NCI-H82 treated with DMSO at 0.1 percent for 48 hours (cell line): ENCODE data around the gene GRIK4.
"Not testable (repeated sequence)": the region's sequence is repeated elsewhere in the genome, so short reads cannot be mapped to it uniquely, and the experiment has no call there.

Experiments used
- DNase-seq: peaks from one replicate; lab custom pipeline; 2025; ENCODE audit not compliant: unreplicated experiment; lab: John Stamatoyannopoulos, UW

GRIK4 gene

GRCh38 chr11:120568572-120569307 is 57.2 kb downstream of the GRIK4 start:
- no peak for DNase-seq

GRCh38 chr11:120569861-120570260 is 58.3 kb downstream of the GRIK4 start:
- DNase-seq = no peak

GRCh38 chr11:120571476-120571875 is 59.9 kb downstream of the GRIK4 start:
- DNase-seq = no peak

DNA sequence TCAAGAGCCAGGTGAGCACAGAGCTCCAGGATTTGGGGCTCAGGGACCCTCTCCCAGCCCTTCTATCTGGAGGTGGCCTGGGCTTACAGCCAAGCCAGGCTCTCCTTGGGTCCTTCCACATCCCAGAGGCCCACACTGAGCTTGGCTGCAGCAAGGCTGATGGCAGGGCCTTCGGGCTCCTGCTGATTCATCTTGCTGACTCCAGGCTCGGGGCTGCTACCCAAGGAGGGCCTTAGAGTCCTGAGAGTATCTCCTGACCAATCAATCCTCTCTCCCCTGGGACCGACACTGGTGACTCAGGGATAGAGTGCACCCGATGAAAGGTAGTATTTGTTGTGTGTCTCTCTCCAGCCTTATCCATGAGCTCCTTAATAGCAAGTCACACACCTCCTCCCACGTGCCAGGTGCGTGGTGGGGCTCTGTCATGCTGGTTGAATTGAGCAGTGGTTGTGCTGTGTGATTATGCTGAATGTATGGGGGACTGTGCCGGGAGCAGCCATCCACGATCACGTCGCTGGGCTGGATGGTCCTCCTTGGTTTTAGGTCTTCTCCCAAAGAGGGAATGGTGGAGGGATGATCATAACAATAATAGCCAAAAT is 62.3 kb downstream of the GRIK4 start:
- DNase-seq = no peak

GRCh38 chr11:120574876-120575275 is 63.3 kb downstream of the GRIK4 start:
- no peak for DNase-seq

DNA sequence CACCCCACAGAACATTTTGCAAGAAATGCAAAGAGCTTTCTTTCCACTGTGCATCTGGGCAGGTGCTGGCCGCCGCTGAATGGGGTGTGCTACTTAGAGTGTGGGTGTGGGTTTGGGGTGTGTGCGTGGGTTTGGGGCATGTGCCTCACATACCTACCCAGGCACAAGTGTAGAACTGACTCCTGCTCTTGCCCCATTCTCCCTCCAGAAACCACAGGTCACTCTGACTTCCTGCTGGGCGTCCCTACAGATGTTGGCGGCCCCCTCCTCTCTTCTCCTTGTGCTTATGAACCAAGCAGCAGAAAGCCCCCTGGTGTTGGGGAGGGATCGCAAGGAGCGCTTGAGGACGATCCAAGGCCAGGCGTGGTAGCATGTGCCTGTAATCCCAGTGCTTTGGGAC is 63.9 kb downstream of the GRIK4 start:
- no peak for DNase-seq

- DNase-seq = no peak
Observed at GRCh38 chr11:120576606-120577005, 65.1 kb downstream of the GRIK4 start.

GRCh38 chr11:120577041-120577440 is 65.5 kb downstream of the GRIK4 start:
- DNase-seq = no peak

GRCh38 chr11:120577624-120578363 is 66.2 kb downstream of the GRIK4 start:
- DNase-seq = no peak

DNA sequence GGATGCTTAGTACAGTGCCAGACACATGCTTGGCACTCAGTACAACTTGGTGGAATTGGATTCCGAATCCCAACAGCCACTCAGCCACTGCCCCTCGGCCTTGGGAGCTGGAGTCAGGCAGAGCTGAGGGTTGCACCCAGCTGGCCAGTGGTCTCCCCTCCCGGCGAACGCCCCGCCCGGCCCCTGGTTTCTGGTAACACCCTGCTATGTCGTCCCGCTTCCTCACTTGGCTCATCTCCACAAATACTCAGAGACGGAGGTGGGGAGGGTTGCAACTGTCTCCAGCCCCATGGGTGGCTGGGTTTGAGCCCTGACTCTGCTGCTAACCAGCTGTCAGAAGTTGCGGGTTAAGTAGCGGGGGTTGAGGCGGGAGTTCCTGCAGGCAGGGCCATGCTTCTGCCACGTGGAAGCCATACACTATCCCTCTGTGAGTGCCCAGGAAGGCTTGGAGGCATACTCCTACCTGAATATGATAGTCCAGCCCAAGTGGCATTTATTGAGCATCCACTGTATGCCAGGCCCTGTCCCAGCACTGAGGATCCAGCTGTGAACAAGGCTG is 67.1 kb downstream of the GRIK4 start:
- no peak for DNase-seq

DNA sequence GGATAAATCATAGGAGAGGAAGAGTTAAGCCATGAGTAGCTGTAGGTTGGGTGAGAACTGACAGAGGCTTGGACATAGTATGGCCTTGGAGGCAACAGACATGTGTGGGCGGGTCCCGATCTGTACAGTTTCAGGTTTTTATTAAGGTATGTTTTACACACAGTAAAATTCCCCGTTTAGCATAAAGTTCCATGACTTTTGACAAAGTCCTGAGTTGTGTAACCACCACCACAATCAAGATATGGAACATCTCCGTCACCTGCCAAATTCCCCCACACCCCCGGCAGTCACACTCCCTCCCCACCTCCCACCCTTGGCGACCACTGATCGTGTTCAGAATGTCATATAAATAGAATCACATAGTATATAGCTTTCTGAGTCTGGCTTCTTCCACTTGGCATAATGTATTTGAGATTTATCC is 68.1 kb downstream of the GRIK4 start:
- no peak for DNase-seq

DNA sequence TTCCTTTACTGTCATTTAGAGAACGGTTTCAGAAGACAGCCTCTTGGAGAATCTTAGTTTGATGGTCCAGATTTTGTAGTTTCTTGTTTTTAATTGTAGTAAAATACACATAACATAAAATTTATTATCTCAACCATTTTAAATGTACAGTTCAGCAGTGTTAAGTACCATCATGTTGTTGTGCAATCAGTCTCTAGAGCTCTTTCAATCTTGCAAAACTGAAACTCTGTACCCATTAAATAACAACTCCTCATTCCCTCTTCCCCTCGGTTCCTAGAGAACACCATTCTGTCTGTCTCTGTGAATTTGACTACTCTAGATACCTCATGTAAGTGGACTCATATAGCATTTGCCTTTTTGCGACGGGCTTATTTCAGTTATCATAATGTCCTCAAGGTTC is 69.8 kb downstream of the GRIK4 start:
- DNase-seq = no peak

GRCh38 chr11:120582535-120582934 is 71.0 kb downstream of the GRIK4 start:
- not testable (repeated sequence) for DNase-seq

DNA sequence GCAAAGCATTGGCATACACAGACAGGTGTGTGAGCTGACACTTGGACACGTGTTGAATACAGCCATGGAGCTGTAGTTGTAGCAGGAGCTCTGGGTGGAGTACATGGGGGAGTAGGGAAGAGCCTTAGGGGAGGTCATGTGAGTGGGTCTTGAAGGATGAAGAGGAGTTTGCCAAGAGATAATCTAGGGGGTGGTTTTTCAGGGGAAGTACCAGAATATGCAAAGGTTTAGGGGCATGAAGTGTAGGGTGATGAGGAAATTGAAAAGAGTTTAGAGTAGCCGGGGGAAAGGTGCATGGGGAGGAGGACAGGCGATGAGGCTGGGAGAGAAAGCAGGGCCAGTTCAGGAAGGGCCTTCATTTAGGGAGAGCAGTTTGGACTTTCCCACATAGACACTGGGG is 74.5 kb downstream of the GRIK4 start:
- DNase-seq = no peak

- DNase-seq = no peak
Observed at GRCh38 chr11:120586728-120587127, 75.2 kb downstream of the GRIK4 start.

GRCh38 chr11:120587299-120587698 is 75.8 kb downstream of the GRIK4 start:
- no peak for DNase-seq

GRCh38 chr11:120589376-120589775 is 77.8 kb downstream of the GRIK4 start:
- DNase-seq = no peak

GRCh38 chr11:120590472-120590871 is 78.9 kb downstream of the GRIK4 start:
- DNase-seq = no peak

DNA sequence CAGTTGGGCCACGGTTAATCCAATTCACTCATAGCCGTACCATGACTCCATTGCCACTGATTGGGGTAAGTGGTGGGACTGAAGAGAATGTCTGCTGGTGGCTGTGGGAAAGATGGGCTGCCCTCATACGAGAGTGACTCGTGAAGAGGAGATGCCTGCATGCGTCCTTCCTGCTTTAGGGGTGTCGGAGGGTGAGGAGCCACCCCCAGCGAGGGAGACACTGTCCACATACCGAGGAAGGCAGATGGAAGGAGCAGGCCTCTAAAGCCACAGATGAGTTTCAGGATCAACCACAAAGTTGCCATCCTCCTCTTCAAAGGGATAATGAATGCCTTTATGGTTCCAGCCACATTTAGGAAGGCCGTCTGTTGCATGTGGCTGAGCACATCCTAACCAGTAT is 83.2 kb downstream of the GRIK4 start:
- no peak for DNase-seq

DNA sequence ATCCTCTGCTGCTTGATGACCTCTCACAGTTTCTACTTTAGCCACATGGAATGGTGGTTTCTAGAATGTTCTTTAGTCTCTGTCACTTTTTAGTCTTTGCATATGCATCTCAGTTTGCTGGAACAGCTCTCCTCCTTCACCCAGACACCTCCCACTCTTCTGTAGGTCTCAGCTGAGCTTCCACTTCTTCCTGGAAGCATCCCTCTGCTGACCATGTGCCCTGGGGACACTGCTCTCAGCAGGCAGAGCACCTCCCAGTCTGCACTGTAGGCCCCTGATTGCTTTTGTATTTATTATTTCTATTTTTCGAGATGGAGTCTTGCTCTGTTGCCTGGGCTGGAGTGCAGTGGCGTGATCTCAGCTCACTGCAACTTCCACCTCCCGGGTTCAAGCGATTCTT is 84.0 kb downstream of the GRIK4 start:
- DNase-seq = no peak

DNA sequence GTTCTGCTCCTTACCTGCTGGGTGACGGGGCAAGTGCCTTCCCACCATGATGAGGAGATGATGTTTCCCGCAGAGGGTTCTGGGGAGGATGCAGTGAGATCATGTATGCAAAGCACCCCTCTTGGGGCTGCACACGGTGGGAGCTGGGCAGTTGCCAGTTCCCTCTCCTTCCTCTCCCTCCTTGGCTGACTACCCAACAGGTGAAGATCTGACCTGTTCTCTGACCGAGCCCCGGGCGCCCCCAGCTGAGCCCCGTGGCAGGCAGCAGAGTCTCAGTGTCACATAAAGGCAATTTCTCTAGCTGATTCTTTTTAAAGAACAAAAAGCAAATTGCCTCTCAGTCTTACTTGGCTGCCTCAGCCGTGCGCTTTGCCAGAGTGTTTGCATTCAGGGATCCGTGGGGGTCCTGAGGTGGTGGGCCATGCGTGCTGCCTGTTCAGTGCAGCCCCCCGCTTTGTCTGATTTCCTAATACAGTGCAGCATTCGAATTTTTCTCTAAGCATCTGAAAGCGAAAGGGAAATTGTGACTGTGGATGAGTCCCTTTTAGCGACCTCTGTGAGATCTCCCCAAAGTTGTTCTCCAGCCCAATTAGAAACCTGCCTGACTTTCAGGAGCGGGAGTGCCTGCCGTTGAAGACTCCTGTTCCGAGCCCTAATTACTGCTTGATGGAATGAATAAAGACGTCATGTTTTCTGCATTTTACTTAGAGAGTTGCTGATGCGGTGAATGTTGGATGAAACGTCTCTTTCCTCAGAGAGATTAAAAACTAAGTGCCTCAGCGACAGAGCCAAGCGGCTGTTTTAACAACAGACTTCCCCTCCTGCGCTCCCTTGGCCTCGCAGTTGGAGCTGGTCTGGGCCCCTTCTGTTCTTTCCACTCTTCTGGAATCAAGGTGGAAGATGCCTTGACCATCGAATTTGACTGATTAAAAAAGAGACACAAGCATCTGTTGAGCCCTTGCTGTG is 86.0 kb downstream of the GRIK4 start:
- no peak for DNase-seq
